HG02623 (cell line): ENCODE results near the gene TTC7B.

Experiments
- ATAC-seq: cut with Tn5 transposase; IDR thresholded peaks from one replicate; pipeline ENCODE4 v1.9.1; 2021; ENCODE audit warnings: moderate library complexity; ENCODE audit not compliant: unreplicated experiment

Gene TTC7B

GRCh38 chr14:90624732-90625400, 191.4 kb downstream of the TTC7B start:
- ATAC-seq, result no peak

- ATAC-seq, result no peak
Measured at GRCh38 chr14:90624227-90624626, 192.0 kb downstream of the TTC7B start.

- no peak for ATAC-seq
Measured at GRCh38 chr14:90621201-90621600, 195.0 kb downstream of the TTC7B start.

DNA sequence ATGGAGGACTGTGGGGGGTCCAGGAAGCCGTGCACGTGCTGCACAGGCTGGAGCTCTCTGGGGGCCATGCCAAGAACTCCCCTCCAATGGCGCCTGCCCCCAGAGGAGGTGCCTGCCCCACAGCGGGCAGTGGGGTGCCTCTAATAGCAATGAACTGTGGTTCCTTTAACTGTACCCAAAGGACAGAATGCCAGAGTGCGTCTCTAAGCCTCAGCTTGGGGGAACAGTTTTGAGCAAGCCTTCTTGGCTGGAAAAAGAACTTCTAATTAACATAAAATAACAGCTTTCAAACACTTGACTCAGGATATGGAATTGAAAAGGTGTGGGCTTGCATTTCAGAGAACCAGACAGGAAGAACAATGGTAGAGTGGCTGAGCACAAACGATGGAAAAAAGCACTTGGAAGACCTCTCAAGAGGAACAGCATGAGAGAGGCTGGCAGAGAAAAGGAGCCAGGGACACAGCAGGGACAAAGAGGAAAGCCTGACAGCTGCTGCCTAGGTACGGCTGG, 195.6 kb downstream of the TTC7B start:
- ATAC-seq, result no peak

DNA sequence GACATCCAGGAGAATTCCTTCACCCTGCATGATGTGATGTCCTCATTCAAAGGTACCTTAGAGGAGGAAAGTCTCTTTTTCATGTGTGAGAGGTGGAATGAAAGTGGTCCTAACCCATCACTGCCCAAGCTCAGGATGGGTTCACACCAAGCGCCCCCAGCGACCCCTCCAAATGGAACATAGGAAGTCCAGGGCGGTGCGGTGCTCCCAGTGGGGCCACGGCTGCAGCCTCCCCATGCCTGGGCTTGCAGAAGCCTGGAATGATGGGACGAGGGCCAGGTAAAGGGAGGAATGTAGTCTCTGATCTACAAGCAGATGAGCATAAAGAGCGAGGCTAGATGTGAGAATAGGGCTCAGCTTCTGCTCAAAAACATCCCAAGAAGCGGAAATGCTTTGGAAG, 196.3 kb downstream of the TTC7B start:
- no peak for ATAC-seq

DNA sequence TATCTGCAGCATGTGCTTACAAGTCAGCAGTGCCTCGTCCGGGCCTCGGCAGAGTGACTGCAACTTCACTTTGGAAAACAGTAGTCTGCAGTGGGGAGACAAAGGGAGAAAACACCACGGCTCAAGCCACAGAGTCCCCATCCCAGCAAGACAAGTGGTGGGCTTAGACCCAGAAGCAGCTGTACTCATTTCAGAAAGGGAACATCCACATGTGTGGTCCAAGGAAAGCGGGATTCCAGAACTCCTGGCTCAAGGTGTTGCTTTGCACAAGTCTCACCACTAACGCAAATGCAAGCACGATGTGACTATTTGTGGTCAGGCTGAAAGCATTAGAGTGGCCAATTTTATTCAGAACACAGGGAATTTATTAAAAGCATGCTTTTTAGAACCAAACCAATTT, 198.3 kb downstream of the TTC7B start:
- no peak for ATAC-seq

GRCh38 chr14:90616881-90617280, 199.3 kb downstream of the TTC7B start:
- ATAC-seq, result no peak

- no peak for ATAC-seq
Measured at GRCh38 chr14:90616313-90616712, 199.9 kb downstream of the TTC7B start.

- ATAC-seq, result no peak
Measured at GRCh38 chr14:90615517-90616060, 200.6 kb downstream of the TTC7B start.

- ATAC-seq, result no peak
Measured at GRCh38 chr14:90614696-90615516, 201.3 kb downstream of the TTC7B start.

DNA sequence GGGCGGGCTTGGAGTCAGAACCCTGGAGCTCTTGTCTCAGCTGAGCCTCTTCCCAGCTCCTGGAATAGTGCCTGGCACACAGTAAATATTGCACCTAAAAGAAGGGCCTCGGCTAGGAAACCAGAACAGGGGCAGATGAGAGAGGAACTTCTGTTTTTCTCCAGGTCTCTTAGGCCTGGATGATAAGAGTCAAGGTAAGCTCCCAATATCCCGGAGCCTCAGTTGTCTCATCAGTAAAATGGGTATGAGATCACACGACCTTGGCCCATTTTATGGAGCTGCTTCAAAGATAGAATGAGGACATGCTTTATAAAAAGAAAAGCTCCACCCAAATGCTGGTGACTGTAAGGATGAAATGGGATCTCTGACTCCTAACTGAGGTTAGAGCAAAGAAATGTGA, 202.2 kb downstream of the TTC7B start:
- no peak for ATAC-seq

GRCh38 chr14:90613453-90613852, 202.8 kb downstream of the TTC7B start:
- no peak for ATAC-seq

GRCh38 chr14:90612801-90613200, 203.4 kb downstream of the TTC7B start:
- ATAC-seq, result no peak

GRCh38 chr14:90611936-90612335, 204.3 kb downstream of the TTC7B start:
- ATAC-seq, result no peak

GRCh38 chr14:90611501-90611900, 204.7 kb downstream of the TTC7B start:
- no peak for ATAC-seq

- ATAC-seq, result no peak
Measured at GRCh38 chr14:90610346-90611040, 205.7 kb downstream of the TTC7B start.

GRCh38 chr14:90609376-90609775, 206.9 kb downstream of the TTC7B start:
- no peak for ATAC-seq

DNA sequence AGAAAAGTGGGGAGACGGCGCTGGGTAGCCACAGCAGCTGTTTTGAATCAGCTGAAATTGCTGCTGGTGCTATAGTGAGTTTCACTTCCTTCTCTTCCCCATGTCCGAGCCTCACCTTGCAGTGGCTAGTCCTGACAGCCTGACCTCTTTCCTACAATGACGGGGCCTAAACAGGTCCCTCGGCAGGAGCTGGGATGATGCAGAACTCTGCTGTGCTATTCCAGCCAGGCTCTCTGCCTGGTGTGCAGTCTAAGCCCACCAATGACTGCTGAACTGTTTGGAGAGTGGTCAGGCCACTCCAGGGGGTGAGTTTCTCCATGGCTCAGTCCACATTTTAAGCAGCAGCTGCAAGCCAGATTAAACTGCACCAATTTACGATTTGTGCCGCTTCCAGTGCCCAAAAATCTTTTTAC, 207.3 kb downstream of the TTC7B start:
- ATAC-seq, result no peak

GRCh38 chr14:90608281-90608680, 207.9 kb downstream of the TTC7B start:
- no peak for ATAC-seq

DNA sequence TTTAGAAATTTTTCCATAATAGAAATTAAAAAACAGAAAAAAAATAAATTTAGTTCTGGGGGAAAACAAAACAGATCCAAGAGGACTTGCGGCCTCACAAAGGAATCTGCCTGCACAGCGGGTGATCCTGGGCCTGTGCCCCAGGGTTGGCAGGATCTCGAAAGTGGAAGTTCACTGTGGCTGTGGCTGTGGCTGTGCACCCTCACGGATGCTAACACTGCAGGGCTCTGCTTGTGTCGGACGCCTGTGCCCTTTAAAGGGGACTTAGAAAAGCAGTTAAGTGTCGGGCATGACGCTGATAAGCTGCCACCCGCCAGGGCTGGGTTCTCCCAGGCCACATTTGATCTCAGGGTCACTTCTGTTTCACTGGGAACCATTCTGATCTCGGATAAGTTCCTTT, 209.1 kb downstream of the TTC7B start:
- no peak for ATAC-seq

DNA sequence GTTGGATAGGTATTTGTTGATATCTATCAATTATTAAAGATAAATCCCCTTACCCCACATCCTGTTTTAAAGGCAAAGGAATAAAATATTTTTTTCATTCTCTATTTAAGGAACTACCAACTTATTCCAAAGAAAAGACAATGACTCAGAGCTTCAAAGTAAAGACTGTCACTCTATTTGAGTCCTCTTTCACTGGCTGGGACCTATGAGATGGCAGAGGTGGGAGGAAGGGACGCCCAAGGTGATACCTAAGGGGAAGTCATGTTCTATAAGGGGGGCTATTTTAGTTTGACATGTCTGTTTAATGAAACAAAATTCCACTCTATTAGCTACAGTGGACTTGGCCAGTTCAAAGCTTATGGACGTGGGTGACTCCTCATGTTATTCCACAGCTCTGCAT, 209.8 kb downstream of the TTC7B start:
- ATAC-seq, result no peak
